Measurements from ENCODE around the gene GCSH.

Gene GCSH

DNA sequence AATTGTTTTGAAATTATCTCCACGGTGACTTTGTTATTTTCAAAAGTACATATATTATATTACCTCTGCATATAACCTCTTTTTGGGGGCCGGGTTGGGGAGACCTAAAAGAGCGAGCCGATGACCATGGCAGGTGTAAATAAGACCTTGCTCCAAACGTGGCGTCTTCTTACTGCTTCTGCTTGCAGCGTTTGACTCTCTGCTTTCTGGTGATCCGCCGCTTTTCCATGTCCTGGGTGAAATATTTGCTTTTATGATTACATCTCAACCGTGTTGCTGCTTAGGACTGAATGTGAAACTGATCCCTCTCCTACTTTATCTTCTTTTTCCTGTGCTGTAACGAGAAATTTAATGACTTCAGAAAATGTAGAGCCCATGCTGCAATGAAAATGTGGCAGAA is 42.4 kb downstream of the GCSH start:
- Histone ChIP-seq H3K4me2 (ENCODE audit: low read length) (no peak overlapping the region), H3F3A (ENCODE audit: control insufficient read depth, insufficient read depth) (no peaks in the 10 kb centered on the region), H3K9me2 (replicated peaks; ENCODE audit: control insufficient read depth, low read length) (no peaks in the 10 kb centered on the region), H3K27me3 (ENCODE audit: control insufficient read depth, low read length) (no peaks in the 10 kb centered on the region), H3K27ac (ENCODE audit: low read depth, low read length) (no peak overlapping the region), H3K79me2 (ENCODE audit: control insufficient read depth, low read length) (no peaks in the 10 kb centered on the region), H3K9me3 (ENCODE audit: control insufficient read depth, insufficient read depth, low read length) (peaks cover 7% of the 10 kb centered on the region; the same call in 1 of the 2 replicates), H3K36me3 (ENCODE audit: control insufficient read depth, low read length) (no peaks in the 10 kb centered on the region), H3K4me1 (ENCODE audit: control insufficient read depth, low read length) (peaks cover 2% of the 10 kb centered on the region; the same call in 1 of the 2 replicates), H3K4me3 (ENCODE audit: low read length) (no peak overlapping the region), H4K20me1 (ENCODE audit: control insufficient read depth, insufficient read depth, low read depth, low read length) (no peaks in the 10 kb centered on the region)
- TF ChIP-seq EZH2phosphoT487 (IDR thresholded peaks at IDR 0.05; ENCODE audit: borderline replicate concordance, low read length) = no peak
- TF ChIP-seq, protein P1, sequence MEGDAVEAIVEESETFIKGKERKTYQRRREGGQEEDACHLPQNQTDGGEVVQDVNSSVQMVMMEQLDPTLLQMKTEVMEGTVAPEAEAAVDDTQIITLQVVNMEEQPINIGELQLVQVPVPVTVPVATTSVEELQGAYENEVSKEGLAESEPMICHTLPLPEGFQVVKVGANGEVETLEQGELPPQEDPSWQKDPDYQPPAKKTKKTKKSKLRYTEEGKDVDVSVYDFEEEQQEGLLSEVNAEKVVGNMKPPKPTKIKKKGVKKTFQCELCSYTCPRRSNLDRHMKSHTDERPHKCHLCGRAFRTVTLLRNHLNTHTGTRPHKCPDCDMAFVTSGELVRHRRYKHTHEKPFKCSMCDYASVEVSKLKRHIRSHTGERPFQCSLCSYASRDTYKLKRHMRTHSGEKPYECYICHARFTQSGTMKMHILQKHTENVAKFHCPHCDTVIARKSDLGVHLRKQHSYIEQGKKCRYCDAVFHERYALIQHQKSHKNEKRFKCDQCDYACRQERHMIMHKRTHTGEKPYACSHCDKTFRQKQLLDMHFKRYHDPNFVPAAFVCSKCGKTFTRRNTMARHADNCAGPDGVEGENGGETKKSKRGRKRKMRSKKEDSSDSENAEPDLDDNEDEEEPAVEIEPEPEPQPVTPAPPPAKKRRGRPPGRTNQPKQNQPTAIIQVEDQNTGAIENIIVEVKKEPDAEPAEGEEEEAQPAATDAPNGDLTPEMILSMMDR (IDR thresholded peaks at IDR 0.05; ENCODE audit: low read depth, low read length, poor library complexity, severe bottlenecking) = no peak

GRCh38 chr16:81042821-81043220 is 53.4 kb downstream of the GCSH start:
- H4K20me1 ChIP-seq (ENCODE audit: control insufficient read depth, insufficient read depth, low read depth, low read length) = no peaks in the 10 kb centered on the region
- H3K4me2 ChIP-seq (ENCODE audit: low read length) = no peak overlapping the region
- peaks cover 39% of the 10 kb centered on the region for H3K36me3 ChIP-seq (ENCODE audit: control insufficient read depth, low read length)
- no peaks in the 10 kb centered on the region for H3K27me3 ChIP-seq (ENCODE audit: control insufficient read depth, low read length)
- no peak overlapping the region for H3K27ac ChIP-seq (ENCODE audit: low read depth, low read length)
- TF ChIP-seq, protein P1 (IDR thresholded peaks at IDR 0.05; ENCODE audit: low read depth, low read length, poor library complexity, severe bottlenecking) = no peak
- no peak for TF ChIP-seq EZH2phosphoT487 (IDR thresholded peaks at IDR 0.05; ENCODE audit: borderline replicate concordance, low read length)
- peaks cover 21% of the 10 kb centered on the region for H3K79me2 ChIP-seq (ENCODE audit: control insufficient read depth, low read length)
- no peaks in the 10 kb centered on the region for H3K9me3 ChIP-seq (ENCODE audit: control insufficient read depth, insufficient read depth, low read length)
- no peaks in the 10 kb centered on the region for H3K4me1 ChIP-seq (ENCODE audit: control insufficient read depth, low read length)
- H3K4me3 ChIP-seq (ENCODE audit: low read length) = no peak overlapping the region
- H3K9me2 ChIP-seq (replicated peaks; ENCODE audit: control insufficient read depth, low read length) = no peaks in the 10 kb centered on the region
- no peaks in the 10 kb centered on the region for H3F3A ChIP-seq (ENCODE audit: control insufficient read depth, insufficient read depth)

- Histone ChIP-seq H3K79me2 (ENCODE audit: control insufficient read depth, low read length) (peaks cover 33% of the 10 kb centered on the region), H3K27me3 (ENCODE audit: control insufficient read depth, low read length) (no peaks in the 10 kb centered on the region), H3K4me1 (ENCODE audit: control insufficient read depth, low read length) (peaks cover 7% of the 10 kb centered on the region), H3K4me3 (ENCODE audit: low read length) (no peak overlapping the region), H3K36me3 (ENCODE audit: control insufficient read depth, low read length) (peaks cover 41% of the 10 kb centered on the region), H4K20me1 (ENCODE audit: control insufficient read depth, insufficient read depth, low read depth, low read length) (0 out of 2 replicates have a peak, but pooled peaks cover 3% of the 10 kb centered on the region), H3K4me2 (ENCODE audit: low read length) (no peak overlapping the region), H3F3A (ENCODE audit: control insufficient read depth, insufficient read depth) (no peaks in the 10 kb centered on the region), H3K9me3 (ENCODE audit: control insufficient read depth, insufficient read depth, low read length) (no peaks in the 10 kb centered on the region), H3K27ac (ENCODE audit: low read depth, low read length) (no peak overlapping the region), H3K9me2 (replicated peaks; ENCODE audit: control insufficient read depth, low read length) (no peaks in the 10 kb centered on the region)
- TF ChIP-seq EZH2phosphoT487 (IDR thresholded peaks at IDR 0.05; ENCODE audit: borderline replicate concordance, low read length) = no peak
- TF ChIP-seq, protein P1 (IDR thresholded peaks at IDR 0.05; ENCODE audit: low read depth, low read length, poor library complexity, severe bottlenecking) = no peak
These were observed 54.5 kb downstream of the GCSH start for GRCh38 chr16:81041696-81042095.

Measured in DOHH2 (cell line).